GM21390 (cell line): ENCODE measurements around the gene CDH5.
A peak's percentile ranks its signal among the peaks of the same experiment; 100 is the strongest.
"Not testable (repeated sequence)": the region's sequence is repeated elsewhere in the genome, so short reads cannot be mapped to it uniquely, and the experiment has no call there.

Source experiments
- ATAC-seq: cut with Tn5 transposase; IDR thresholded peaks from one replicate; pipeline ENCODE4 v1.9.1; 2021; ENCODE audit not compliant: unreplicated experiment

The CDH5 gene

DNA sequence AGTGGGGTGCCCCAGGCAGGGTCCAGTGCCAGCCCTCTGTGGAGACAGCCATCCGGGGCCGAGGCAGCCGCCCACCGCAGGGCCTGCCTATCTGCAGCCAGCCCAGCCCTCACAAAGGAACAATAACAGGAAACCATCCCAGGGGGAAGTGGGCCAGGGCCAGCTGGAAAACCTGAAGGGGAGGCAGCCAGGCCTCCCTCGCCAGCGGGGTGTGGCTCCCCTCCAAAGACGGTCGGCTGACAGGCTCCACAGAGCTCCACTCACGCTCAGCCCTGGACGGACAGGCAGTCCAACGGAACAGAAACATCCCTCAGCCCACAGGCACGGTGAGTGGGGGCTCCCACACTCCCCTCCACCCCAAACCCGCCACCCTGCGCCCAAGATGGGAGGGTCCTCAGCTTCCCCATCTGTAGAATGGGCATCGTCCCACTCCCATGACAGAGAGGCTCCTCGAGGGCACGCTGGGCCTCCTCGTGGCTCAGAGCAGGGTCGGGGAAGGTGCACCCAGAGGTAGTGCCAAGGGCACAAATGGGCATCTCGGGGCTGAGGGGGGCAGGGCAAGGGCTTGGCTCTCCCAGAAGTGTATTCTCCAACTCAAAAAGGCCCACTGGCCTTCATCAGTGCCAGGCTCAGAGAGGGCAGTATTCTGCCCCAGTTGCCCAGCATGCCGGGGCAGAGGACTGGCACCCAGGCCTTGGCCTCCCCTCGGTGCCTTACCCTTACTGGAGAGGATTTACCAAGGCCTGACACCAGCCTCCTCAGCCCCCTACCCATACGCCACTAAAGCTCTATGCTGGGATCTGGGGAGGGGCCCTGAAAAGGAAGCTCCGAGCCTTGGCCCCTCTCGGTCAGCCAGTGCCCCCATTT is at the start of gene CDH5:
CDH5 (plus strand) TSS at position 259 of the 867 bp plus-strand sequence. CDS start 12,647 bp downstream, outside the sequence.
- ATAC-seq: no peak

DNA sequence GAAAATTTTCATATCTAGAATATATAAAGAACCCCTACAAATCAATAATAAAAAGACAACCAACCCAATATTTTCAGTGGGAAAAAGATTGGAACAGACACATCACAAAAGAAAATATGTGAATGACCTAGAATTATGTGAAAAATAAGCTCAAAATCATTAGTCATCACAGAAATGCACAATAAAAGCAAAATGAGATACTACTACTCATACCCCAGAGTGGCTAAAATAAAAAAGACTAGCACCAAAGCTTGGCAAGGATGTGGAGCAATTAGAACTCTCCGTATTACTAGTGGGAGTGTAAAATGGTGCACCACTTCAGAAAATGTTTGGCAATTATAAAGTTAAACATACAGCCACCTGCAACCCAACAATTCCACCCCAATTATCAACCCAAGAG is 48.0 kb upstream of the CDH5 start:
- ATAC-seq: no peak

GRCh38 chr16:66320774-66321173 is 45.7 kb upstream of the CDH5 start:
- no peak for ATAC-seq

- peak; percentile 69 for ATAC-seq
Observed at GRCh38 chr16:66322174-66322573, 44.3 kb upstream of the CDH5 start.

- ATAC-seq: no peak
Observed at GRCh38 chr16:66324815-66325515, 41.5 kb upstream of the CDH5 start.

DNA sequence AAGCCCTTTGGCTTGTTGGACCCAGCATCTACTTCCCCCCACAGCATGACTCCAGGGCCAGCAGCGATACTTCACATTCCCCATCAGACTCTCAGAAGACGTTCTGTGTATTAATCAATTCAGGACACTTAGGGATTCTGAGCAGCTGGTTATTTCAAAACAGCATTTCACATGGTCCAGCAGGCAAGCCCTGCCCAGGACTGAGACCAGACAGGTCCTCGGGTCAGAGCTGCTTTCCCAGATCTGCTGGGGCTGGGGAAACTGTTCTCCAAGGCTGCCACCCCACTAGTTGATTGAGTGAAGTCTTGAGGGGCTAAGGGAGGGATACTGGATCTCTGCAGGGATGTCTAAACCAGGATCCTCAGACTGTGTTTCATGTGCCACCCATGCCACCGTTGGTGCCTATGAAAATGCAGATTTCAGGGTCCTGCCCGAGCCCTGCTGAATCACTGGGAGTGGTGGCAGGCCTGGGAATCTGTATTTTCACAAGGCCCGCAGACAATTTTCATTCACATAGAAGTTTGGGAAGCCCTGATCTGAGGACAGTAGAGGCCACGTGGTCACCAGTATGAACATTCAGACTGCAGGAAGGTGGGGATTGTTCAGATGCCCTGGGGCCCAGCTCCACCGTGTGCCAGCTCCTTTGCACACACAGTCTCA is 40.6 kb upstream of the CDH5 start:
- no peak for ATAC-seq

DNA sequence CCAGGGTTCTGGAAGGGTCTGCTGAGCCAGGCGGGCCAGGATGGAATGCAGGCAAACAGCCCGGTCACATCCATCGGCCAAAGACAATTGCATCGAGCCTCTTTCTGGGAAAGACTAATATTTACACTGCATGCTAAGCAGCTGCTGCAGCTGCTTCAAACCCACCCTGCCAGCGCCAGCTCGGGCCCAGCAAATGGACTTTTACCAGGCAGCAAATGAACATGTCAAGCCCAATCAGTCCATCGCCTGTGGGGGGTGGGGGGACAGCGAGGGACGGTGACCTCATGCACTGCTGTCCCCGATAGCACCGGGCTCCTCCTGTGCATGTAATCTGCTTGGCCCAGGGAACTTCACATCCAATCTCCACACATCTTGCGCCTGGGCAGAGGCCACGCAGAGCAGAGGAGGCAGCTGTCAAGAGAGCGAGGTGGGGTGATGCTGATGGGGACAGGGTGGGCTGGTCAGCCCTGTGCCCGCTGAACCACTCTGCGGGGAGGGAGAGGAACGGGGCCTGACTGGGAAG is 39.4 kb upstream of the CDH5 start:
- no peak for ATAC-seq

- ATAC-seq: no peak
Observed at GRCh38 chr16:66328282-66328681, 38.2 kb upstream of the CDH5 start.

DNA sequence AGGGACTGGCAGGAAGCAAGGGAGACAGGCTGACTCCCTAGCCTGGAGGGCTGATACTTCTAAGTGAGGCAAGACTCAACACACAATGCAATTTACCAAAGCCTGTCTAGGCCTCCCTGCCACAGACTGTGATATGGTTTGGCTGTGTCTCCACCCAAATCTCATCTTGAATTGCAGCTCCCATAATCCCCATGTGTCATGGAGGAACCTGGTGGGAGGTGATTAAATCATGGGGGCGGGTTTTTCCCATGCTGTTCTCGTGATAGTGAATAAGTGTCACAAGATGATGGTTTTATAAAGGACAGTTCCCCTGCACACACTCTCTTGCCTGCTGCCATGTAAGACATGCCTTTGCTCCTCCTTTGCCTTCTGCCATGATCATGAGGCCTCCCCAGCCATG is 35.0 kb upstream of the CDH5 start:
- ATAC-seq: not testable (repeated sequence)

GRCh38 chr16:66332634-66333610 is 33.6 kb upstream of the CDH5 start:
- ATAC-seq: no peak

GRCh38 chr16:66334853-66335574 is 31.5 kb upstream of the CDH5 start:
- ATAC-seq: no peak

DNA sequence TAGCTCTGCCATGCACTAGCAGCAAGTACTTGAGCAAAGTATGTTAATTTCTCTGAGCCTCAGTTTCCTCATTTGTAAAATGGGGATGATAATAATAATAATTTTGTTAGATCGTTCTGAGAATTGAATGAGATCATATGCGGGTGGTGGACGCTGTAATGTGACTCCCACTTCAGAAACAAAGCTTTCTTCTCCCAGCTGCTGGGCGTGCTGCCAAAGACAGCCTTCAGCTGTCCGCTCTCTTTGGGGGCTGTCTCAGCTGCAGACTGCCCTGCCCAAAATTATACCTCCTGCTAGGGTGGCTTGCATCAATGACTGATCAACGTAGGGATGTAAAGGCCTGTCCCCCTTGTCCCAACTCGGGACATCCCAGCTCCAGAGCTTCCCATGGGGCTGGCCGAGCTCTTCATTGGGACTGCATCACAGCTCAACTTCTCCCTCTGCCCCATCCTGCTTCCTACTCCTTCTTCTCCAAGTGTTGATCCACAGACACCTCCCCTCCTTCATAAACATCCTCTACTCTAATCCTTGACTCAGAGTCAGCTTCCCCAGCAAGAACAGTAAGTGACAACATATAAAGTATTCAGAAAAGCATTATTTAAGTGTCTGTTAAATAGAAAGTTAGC is 30.7 kb upstream of the CDH5 start:
- ATAC-seq: no peak

DNA sequence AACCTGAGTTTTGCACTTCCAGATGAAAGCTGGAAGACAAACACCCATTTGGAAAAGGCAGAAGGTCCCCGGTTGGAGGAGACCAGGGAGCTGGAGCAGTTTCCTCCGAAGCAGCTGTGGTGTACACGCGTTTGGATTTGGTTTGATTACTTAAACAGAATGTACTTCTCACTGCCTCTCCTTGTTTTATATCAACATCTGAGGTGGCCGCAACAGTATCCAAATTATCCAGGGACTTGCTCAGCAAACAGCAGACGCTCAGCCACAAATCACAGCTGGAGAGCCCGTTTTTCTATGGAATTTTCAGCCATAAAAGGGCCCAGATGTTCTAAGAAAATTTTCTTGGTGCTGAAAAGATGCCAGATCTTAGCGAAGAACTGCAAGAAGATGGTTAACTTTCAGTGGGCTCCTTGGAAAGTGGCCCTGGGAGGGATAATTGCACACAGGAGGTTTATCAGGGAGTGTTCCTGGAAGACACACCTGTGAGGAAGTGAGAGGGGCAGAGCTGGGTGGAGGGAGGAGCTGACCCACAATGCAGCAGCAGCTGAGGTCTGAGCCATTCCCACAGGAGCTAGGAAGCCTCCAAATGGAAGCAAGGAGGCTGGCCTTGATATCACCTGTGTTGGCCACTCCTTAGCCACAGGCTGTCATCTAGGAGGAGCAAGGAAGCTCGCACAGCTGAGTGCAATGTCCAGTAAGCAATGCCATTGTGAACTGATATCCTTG is 28.9 kb upstream of the CDH5 start:
- no peak for ATAC-seq

DNA sequence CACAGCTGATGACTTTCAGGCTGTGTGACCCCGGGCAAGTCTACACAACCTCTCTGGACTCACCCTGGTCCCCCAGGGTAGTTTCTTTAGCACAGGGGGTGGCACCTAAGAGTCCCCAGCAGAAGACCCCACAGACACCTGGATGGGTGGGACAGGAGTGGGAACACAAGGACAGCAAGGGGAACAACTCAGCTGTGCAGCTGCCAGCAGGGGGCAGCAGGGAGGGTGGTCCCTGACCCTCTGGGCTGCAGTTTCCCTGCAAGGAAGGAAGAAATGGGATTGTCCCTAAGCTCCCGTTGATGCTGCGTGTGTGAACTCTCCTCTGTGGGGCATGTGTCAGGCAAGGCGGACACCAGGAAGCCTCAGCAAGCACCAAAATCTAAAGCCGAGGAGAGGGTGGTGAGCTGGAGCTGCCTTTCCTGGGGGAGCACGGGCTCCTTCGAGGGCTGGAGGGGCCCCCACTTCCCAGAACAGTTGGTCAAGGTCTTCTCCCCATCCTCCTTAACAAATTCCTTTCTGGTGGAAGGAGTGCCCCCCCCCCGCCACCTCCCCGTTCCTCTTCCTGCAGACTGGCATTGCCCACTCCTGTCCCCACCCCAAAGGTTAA is 24.1 kb upstream of the CDH5 start:
- no peak for ATAC-seq

DNA sequence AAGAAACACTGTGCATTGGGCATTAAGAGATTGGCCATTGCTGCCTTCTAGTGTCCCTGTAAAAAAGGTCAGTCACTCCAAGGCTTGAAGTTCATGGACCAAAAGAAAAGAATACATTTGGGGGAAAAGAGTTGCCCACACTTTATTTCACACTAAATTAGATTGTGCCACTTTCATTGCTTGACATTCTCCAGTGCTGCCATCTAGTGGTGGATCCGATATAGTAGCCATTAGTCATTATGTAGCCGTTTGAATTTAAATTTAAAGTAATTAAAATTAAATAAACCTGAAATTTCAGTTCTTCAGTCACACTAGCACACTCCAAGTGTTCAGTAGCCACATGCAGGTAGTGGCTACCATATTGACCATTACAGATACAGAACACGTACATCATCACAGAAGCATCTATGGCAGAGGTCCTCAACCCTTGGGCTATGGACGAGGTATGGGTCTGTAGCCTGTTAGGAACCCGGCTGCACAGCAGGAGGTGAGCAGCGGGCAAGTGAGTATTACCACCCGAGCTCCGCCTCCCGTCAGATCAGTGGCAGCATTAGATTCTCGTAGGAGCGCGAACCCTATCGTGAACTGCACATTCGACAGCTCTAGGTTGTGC is 21.9 kb upstream of the CDH5 start:
- no peak for ATAC-seq

- ATAC-seq: no peak
Observed at GRCh38 chr16:66346221-66346620, 20.3 kb upstream of the CDH5 start.

GRCh38 chr16:66352304-66352703 is 14.2 kb upstream of the CDH5 start:
- ATAC-seq: no peak

- no peak for ATAC-seq
Observed at GRCh38 chr16:66353055-66353454, 13.4 kb upstream of the CDH5 start.
